GM15510 (cell line): ENCODE measurements around the gene PMFBP1.

Source experiments
- POLR2A ChIP-seq: IDR thresholded peaks from 3 replicates; pipeline ENCODE4 v1.6.1; 2011; ENCODE audit warnings: borderline replicate concordance; ENCODE audit not compliant: insufficient read length; ENCODE audit errors: extremely low read depth

PMFBP1 gene

DNA sequence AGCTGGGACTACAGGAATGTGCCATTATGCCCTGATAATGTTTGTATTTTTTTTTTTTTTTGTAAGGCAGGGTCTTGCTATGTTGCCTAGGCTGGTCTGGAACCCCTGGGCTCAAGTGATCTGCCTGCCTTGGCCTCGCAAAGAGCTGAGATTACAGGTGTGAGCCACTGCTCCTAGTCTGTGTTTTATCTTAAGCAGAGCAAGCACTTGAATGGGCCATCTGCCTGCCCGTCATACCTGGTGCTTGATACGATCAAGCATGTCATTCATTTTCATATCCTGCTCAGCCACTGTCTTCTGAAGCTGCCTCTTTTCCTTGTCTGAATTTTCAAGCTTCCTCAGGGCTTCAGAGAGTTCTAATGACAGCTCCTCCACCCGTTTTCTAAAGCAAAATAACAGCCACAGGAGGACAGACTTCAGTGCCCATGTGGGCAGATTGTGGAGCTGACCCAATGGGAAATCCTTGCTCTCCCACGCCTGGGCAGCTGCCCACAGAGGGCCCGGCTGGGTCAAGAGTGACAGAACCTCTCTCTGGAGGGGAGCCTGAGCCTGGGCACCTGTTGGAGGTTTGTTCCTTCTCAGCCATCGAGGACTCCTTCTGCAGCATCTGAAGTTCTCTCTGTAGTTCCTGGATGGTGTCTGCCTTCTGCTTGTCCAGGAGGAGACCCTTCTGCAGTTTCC lies 41.8 kb downstream of the PMFBP1 start:
- no peak for TF ChIP-seq POLR2A

DNA sequence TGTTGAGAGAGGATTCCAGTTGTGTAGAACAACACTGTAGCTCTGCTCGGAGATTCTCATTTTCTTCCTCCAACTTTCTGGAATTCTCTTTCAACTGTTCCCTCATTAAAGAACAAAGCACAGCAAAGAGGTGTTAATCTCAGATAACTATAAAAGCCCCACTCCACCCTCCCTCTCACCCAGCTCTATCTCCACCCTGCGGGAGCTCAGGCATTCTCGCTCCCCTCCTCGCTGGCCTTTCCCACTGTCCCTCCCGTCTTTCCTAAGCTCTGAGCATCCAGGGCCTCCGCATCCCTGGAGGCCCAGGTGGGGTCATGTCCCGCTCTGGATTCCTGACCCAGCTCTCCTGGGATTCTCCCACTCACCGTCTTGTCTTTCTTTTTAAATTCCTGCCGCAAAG lies 43.3 kb downstream of the PMFBP1 start:
- no peak for TF ChIP-seq POLR2A

DNA sequence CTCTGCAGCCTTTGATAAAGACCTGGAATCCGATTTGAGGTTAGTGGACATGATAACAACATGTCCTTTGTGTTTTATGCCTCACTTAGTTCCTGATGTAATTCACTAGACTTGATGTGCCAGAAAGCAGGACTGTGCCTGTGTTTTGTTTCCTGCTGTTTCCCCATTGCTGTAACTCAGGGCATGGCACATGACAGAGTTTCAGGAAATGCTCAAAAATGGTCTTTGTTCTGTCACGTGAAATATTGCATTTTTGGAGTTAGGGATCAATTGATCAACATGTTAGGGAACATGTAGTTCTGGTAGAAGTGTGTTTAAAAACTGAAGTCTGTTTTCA lies 45.6 kb downstream of the PMFBP1 start:
- no peak for TF ChIP-seq POLR2A

DNA sequence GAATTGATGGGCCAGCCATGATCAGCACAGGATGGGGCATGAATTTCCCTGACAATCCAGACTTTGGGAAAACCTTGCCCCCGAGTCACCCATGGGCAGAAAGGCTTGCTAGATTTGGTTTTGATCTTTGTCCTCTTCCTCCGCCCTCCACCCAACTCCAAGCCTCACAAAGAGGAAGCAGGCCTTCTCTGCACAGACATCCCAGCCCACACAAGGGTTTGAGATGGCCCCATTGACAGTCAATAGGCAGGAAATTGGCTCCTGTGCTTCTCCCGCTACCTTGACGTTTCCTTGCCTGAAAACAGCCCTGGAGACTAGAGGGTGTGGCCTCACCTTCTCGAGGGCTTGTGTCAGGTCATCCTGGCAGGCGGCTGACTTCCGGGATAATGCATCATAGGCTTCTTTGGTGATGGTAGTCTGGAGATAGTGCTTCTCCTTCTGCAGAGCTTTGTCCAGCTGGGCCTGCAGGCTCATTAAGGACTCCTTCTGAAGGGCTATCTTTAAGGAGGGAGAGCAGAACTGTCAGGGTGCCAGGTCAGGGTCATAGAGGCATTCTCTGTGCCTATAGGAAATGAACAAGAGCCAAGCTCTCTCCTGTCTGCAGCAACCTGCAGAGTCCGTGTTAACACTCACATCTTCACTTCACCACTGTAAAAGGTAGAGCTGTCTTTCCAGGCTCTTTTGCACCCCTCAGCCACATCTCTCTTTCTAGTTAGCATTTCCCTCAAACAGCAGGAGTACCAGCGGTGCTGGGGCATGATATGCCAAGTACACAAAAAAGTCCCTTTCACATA lies 46.1 kb downstream of the PMFBP1 start:
- no peak for TF ChIP-seq POLR2A

DNA sequence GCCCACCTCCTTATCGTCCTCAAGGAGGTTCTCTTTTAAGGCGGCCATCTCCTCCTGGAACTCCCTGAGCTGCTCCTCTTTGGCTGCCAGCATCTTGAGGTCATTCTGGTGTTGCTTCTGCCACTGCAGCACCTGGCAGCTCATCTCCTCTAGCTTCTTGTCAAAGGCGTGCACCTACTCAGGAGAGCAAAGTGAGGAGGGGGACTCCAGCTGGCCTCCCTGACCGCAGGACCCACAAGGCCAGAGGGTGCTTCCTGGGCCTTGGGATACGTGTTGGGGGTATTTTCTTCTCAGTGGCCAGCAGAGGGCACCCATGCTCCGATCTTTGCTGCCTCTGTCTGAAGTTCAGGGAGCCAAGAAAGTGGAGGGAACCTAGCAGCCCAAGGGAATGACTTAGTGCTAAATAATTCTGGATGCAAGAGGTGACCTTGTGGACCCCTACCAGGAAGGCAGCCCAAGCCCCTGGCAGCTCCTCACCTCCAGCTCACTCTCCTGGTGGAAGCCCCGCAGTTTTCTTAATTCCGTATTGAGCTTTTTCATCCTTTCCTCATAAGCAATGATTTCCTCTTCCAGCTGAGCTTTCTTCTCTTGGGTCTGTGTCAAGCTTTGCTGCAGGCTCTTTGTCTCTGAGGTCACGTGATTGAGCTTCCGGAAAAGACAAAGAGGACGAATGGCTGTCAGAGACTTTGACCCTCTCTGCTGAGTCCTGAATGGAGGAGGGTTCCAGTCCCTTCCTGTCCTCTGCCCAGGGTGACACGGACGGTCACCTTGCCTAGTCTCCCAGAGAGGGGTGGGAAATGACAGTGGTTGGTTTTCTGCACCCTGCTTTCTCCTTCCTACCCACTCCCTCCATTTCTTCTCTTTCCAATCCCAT lies 47.0 kb downstream of the PMFBP1 start:
- TF ChIP-seq POLR2A: no peak

DNA sequence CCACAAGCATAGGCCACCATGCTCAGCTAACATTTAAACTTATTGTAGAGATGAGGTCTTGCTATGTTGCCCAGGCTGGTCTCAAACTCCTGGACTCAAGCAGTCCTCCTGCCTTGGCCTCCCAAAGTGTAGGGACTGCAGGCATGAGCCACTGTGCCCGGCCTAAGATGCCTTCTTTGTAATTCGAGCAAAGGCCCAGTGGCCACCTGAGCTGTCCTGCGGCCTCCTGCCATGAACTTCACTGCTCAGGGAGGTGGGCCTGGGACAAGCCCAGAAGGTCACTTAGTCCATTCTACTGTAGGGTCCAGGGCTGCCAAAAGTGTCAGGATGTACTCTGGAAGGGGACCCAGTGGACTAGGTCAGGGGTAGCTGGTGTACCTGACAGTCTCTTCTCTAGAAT lies 47.8 kb downstream of the PMFBP1 start:
- TF ChIP-seq POLR2A: no peak

DNA sequence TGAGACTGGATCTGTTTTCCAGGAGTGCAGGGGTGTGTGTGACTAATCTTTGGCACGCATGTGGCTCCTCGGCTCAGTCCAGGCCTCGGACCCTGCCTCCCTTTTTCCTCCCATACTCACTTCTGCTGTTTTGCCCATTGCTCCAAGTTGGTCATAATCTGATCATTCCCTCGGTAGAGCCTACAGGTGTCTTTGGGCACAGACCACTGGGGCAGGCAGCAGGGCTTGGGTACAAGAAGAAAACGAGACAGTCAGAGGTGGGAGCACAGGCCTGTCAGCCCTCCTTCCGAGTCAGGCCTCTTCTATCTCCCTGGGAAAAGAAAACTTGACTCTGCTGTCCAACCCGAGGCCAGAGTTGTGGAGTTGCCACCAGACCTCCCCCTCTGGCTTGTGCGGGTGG lies 48.5 kb downstream of the PMFBP1 start:
- TF ChIP-seq POLR2A: no peak

DNA sequence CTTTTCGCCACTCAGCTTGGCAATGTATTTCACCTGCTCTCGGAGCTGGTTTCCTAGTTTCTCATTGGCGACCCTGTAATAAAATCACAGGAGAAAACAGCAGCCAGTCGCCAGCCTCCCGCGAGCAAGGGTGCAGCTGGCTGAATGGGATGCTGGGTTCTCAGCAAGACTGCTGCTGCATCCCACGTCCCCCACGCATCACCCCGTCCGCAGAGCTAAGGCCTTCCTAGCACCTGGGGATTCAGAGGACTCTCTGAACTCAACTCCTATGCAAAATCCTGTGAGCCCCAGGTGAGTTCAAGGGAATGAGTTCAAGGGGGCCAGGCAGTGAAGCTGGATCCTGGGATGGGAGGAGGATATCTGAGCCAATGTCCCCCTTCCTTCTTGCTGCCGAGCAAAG lies 49.0 kb downstream of the PMFBP1 start:
- TF ChIP-seq POLR2A: no peak

DNA sequence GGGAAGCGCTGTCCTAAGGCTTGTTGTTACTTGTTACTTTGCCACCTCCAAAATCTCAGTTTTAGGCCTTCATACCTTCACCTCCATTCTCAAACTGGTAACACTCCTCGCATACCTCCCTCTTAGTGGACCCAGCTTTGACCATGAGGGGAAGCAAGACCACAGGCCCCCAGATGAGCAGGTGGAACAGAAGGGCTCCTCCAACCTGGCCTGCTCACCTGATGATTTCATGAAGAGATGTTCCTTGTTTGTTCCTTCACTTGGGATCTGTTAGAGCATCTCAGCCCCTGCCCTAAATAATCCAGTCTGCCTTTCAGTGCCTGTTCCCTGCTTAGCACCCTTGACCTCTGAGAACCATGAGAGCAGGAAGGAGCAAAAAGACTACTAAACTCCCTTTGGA lies 49.6 kb downstream of the PMFBP1 start:
- TF ChIP-seq POLR2A: no peak

DNA sequence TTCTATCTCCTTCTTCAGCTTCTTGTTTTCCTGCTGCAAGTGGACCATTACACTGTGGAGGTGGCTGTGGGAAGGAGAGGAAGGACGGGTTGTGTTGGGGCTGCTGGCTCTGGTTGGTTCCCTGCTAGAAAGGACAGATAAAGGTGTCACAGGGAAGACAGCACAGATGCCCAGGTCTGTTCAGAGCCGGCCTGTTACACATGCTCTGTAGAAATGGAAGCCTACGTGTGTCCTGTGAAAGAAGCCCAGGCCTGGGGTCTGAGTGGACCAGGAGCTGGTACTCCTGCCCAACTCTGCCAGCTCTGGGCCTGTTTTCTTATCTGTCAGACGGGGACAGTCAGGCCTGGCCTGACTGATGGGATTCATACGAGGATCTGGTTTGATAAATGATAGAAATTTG lies 51.9 kb downstream of the PMFBP1 start:
- TF ChIP-seq POLR2A: no peak

DNA sequence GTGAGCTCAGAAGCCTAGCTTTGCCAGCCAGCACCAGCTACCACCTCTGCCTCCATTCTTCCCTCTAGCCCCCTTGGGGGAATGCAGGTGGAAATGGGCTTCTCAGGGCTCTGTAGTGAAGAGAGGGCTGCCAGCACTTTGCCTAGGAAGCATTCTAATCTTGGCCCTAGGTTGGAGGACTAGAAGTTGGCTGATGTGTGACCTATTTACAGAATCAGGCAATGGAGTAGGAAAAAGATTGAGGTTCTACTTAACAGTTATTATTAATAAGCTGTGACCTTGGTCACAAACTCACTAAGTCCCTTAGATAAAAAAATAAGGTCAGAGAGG lies 58.4 kb downstream of the PMFBP1 start:
- no peak for TF ChIP-seq POLR2A

DNA sequence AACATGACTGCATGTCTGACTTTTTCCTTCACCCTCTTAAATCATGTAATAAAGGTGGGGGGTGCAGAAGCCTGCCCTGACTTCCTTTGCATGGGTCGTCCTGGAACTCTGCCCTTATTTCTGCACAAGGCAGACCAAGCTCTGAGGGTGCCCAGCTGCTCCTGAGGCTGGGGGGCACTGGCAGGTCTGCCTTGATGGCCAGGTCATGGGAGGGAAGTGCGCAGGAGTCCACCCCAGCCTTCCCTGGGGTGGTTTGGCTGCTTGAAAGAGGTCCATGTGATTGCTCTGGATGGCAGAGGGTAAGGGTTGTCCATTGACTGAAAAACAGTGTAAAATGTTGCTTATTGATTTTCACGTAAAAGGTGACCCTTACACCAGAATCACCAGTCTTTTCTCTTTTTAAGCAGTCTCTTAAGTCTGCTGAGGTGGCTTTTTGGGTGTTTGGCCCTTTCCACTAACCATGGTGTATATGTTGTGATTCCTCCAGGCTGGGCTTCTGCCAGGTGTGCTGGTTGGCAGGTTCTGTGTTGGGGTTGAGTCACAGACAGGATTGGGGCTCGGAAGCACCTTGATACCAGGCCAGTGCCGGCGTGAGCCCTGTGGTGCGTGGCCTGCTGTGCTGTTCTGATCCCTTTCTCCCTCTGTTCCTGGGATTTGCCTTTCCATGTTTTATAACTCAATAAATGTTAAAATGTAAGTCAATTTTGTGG lies 58.9 kb downstream of the PMFBP1 start:
- no peak for TF ChIP-seq POLR2A

DNA sequence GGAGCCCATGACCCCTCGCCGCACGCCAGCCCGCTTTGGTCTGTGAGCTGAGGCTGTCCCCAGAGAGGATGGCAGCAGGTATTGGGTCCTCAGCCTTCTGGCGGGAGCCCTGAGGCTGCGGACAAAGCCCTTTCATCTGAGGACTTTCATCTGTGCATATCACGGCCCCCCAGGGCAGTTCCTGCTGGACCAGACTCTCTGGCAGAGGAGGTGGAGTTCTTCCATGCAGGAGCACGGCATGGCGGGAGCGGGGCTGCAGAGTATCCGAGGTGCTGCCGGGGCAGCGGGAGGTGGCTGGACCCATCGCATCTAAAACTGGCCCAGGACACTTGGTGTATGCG lies 59.5 kb downstream of the PMFBP1 start:
- no peak for TF ChIP-seq POLR2A

DNA sequence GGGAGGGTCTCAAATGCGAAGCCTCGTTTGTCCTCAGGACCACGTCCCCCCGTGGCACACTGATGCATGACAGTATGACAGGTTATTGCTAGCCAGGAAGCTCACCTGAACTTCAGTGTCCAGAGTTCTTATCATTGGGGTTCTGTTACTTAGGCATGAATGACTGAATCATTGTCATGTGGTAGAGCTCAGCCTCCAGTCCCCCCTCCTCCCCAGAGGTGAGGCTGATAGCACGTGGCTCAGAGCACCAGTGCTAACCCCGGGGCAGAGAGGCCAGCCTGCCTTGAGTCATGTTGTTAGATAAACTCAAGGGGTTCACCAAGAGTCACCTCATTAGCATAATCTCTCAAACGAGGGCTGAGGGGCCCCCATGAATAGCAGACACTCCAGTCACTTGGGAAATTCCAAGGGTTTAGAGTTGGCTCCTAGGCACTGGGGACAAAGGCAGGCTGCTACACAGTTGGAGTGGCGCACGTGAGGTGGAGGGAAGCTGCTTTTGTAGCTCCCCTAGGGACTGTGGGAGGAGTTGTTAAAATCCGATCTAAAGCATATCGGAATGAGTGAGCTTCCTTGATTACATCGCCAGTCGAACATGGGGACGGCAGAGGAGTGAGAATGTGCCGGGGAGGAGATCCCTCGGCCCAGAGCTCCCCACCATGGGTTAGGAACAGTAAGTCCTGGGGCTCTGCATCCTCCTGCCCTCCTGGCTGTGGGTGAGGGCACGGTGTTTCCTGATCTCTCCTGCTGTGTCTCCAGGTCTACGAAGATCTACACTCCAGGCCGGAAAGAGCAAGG lies 60.1 kb downstream of the PMFBP1 start:
- no peak for TF ChIP-seq POLR2A
